ENCODE results near the gene GPR26.
"Not testable (repeated sequence)": the region's sequence is repeated elsewhere in the genome, so short reads cannot be mapped to it uniquely, and the experiment has no call there.

- not testable (repeated sequence) for TF ChIP-seq L3MBTL2 (conservative IDR thresholded peaks at IDR 0.05); BHLHE40 (IDR thresholded peaks at IDR 0.05; ENCODE audit: borderline replicate concordance); SUZ12 (IDR thresholded peaks at IDR 0.05); CTBP1 (IDR thresholded peaks at IDR 0.05; ENCODE audit: borderline replicate concordance); HDGF (IDR thresholded peaks at IDR 0.05; ENCODE audit: borderline replicate concordance); SP1 (IDR thresholded peaks at IDR 0.05); NFRKB (IDR thresholded peaks at IDR 0.05)
- TF ChIP-seq, protein P1, sequence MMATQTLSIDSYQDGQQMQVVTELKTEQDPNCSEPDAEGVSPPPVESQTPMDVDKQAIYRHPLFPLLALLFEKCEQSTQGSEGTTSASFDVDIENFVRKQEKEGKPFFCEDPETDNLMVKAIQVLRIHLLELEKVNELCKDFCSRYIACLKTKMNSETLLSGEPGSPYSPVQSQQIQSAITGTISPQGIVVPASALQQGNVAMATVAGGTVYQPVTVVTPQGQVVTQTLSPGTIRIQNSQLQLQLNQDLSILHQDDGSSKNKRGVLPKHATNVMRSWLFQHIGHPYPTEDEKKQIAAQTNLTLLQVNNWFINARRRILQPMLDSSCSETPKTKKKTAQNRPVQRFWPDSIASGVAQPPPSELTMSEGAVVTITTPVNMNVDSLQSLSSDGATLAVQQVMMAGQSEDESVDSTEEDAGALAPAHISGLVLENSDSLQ (IDR thresholded peaks at IDR 0.05): not testable (repeated sequence)
Measured at GRCh38 chr10:123736917-123737316, 70.8 kb downstream of the GPR26 start.
